ENCODE results near the gene C19orf67. TPM values are rescaled to one million over a fixed set of nuclear protein-coding genes. Genes with fewer than 3 reads are reported as not detected.

The C19orf67 gene
- polyA plus RNA-seq, 1 donor (not counting 4 experiments of a cell fraction or from before 2014, with no cell fraction given) = not detected

GRCh38 chr19:14115756-14116155 is 30.2 kb upstream of the C19orf67 start:
- no peaks in the 10 kb centered on the region for H3K36me3 ChIP-seq (ENCODE audit: control insufficient read depth in 2 of 2, extremely low read depth in 1 of 2, insufficient read depth in 2 of 2, low read length in 2 of 2)
- H3K79me2 ChIP-seq (ENCODE audit: control insufficient read depth, insufficient read depth, low read length) = peaks cover 9% of the 10 kb centered on the region
- no peak overlapping the region for H3K9ac ChIP-seq (ENCODE audit: control insufficient read depth, extremely low read depth, insufficient read depth, low read length)
- H3K9me3 ChIP-seq (ENCODE audit: control insufficient read depth, low read depth, low read length) = no peaks in the 10 kb centered on the region
- H3K27ac ChIP-seq (ENCODE audit: control insufficient read depth, insufficient read depth, low read length) = no peak overlapping the region
- dilution Hi-C loops (cut with MboI; ENCODE audit: extremely low pct_ligation_motif_present, low sequenced_read_pairs) = no loop called here
- TF ChIP-seq CTCF (optimal IDR thresholded peaks at IDR 0.05 in 1 of 3, IDR thresholded peaks at IDR 0.05 in 1 of 3, conservative IDR thresholded peaks at IDR 0.05 in 1 of 3; ENCODE audit: extremely low read depth in 1 of 3, insufficient read depth in 2 of 3, low read length in 3 of 3) = no peak
- TF ChIP-seq EZH2 (IDR thresholded peaks at IDR 0.05; ENCODE audit: low read length) = no peak
- H3K4me3 ChIP-seq (ENCODE audit: control insufficient read depth in 2 of 3, extremely low read depth in 1 of 3, insufficient read depth in 2 of 3, low read depth in 1 of 3, low read length in 3 of 3) = no peak overlapping the region
- no peaks in the 10 kb centered on the region for H3K9me1 ChIP-seq (ENCODE audit: control insufficient read depth, extremely low read depth, insufficient read depth, low read length)
- FAIRE-seq (no peak), DNase-seq (ENCODE audit: low read depth, low spot score) (no peak)
- H3K4me2 ChIP-seq (ENCODE audit: control insufficient read depth, extremely low read depth, insufficient read depth, low read depth, low read length) = no peak overlapping the region
- no peaks in the 10 kb centered on the region for H3K27me3 ChIP-seq (ENCODE audit: control insufficient read depth, extremely low read depth, insufficient read depth, low read length)
- H2AFZ ChIP-seq (ENCODE audit: control insufficient read depth, low read length) = no peak overlapping the region
- no peaks in the 10 kb centered on the region for H4K20me1 ChIP-seq (ENCODE audit: control insufficient read depth, extremely low read depth, insufficient read depth, low read length)
- peaks cover 14% of the 10 kb centered on the region for H3K4me1 ChIP-seq (ENCODE audit: control insufficient read depth, extremely low read depth, insufficient read depth, low read length)

- Histone ChIP-seq H2AFZ (ENCODE audit: control insufficient read depth, low read length) (no peak overlapping the region), H3K27me3 (ENCODE audit: control insufficient read depth, extremely low read depth, insufficient read depth, low read length) (no peaks in the 10 kb centered on the region), H3K4me3 (ENCODE audit: control insufficient read depth in 2 of 3, extremely low read depth in 1 of 3, insufficient read depth in 2 of 3, low read depth in 1 of 3, low read length in 3 of 3) (no peak overlapping the region), H3K9me3 (ENCODE audit: control insufficient read depth, low read depth, low read length) (no peaks in the 10 kb centered on the region), H3K9me1 (ENCODE audit: control insufficient read depth, extremely low read depth, insufficient read depth, low read length) (no peaks in the 10 kb centered on the region), H3K36me3 (ENCODE audit: control insufficient read depth in 2 of 2, extremely low read depth in 1 of 2, insufficient read depth in 2 of 2, low read length in 2 of 2) (no peaks in the 10 kb centered on the region), H3K9ac (ENCODE audit: control insufficient read depth, extremely low read depth, insufficient read depth, low read length) (no peak overlapping the region), H4K20me1 (ENCODE audit: control insufficient read depth, extremely low read depth, insufficient read depth, low read length) (no peaks in the 10 kb centered on the region), H3K79me2 (ENCODE audit: control insufficient read depth, insufficient read depth, low read length) (peaks cover 9% of the 10 kb centered on the region), H3K4me1 (ENCODE audit: control insufficient read depth, extremely low read depth, insufficient read depth, low read length) (peaks cover 14% of the 10 kb centered on the region), H3K27ac (ENCODE audit: control insufficient read depth, insufficient read depth, low read length) (no peak overlapping the region), H3K4me2 (ENCODE audit: control insufficient read depth, extremely low read depth, insufficient read depth, low read depth, low read length) (no peak overlapping the region)
- TF ChIP-seq CTCF (optimal IDR thresholded peaks at IDR 0.05 in 1 of 3, IDR thresholded peaks at IDR 0.05 in 1 of 3, conservative IDR thresholded peaks at IDR 0.05 in 1 of 3; ENCODE audit: extremely low read depth in 1 of 3, insufficient read depth in 2 of 3, low read length in 3 of 3) = peak; percentile 34 to 49 (median 42)
- TF ChIP-seq EZH2 (IDR thresholded peaks at IDR 0.05; ENCODE audit: low read length) = no peak
- FAIRE-seq (no peak), DNase-seq (ENCODE audit: low read depth, low spot score) (no peak)
- dilution Hi-C loops (cut with MboI; ENCODE audit: extremely low pct_ligation_motif_present, low sequenced_read_pairs) = no loop called here
These were observed 29.3 kb upstream of the C19orf67 start for GRCh38 chr19:14114854-14115253.

All from keratinocyte (primary cell).